SH-SY5Y (cell line): ENCODE data around the gene PEX5.

Experiments used
- GATA2 ChIP-seq: IDR thresholded peaks from 2 replicates; pipeline ENCODE4 v1.6.1; 2011; ENCODE audit warnings: mild to moderate bottlenecking, low read depth, low read length
- GATA3 ChIP-seq: IDR thresholded peaks from 2 replicates; pipeline ENCODE4 v1.6.1; 2011; ENCODE audit warnings: low read depth, mild to moderate bottlenecking, low read length, moderate library complexity

- TF ChIP-seq GATA2 (no peak), GATA3 (no peak)
Measured at GRCh38 chr12:7154901-7155470, 34.5 kb upstream of the PEX5 start.
